ENCODE results near the gene SYF2. TPM values are rescaled to one million over a fixed set of nuclear protein-coding genes. Genes with fewer than 3 reads are reported as not detected.
A peak's percentile ranks its signal among the peaks of the same experiment; 100 is the strongest.

The SYF2 gene
- total RNA-seq, 2 donors from 2014 or later, result 61.5 to 80.6 TPM

DNA sequence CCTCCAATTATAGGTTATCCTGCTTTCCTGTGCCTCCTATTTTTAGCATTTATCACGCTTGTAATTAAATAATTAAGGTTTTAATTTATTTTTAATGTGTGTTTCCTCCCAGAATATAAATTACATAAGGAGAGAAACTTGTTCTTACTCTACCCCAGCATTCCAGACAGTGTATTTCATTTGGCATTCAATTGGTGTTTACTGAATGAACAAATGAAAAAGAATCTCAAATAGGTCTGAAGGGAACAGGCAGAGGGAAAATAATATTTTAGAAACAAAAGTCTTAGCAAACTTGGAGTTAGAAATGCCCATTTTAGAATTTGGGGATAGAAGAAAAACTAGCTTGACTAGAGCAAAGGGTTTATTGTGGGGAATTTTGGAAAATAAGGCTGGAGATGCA is 24.9 kb upstream of the SYF2 start:
- Mint-ChIP-seq H3K27ac (no peak overlapping the region), H3K4me3 (no peak overlapping the region), H3K27me3 (no peaks in the 10 kb centered on the region), H3K4me1 (peaks cover 16% of the 10 kb centered on the region), H3K36me3 (ENCODE audit: low read depth) (no peaks in the 10 kb centered on the region)
- ATAC-seq (no peak), DNase-seq (no peak)
- no peaks in the 10 kb centered on the region for H3K9me3 ChIP-seq (ENCODE audit: control insufficient read depth, low read length, poor library complexity, severe bottlenecking)

DNA sequence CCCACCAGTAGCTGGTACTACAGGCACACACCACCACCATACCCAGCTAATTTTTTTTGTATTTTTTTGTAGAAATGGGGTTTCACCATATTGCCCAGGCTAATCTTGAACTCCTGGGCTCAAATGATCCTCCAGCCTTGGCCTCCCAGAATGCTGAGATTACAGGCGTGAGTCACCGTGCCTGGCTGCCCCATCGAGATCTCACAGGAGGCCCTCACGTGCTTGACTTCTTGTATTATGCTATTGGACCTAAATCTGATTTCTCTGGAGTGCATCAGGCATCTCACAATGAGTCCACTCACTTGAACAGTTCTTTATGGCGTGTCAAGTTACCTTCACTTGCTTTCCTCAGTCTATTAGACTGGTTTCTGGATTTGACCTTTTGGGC is 24.3 kb upstream of the SYF2 start:
- H3K27me3 Mint-ChIP-seq, result no peaks in the 10 kb centered on the region
- DNase-seq (no peak), ATAC-seq (no peak)
- peaks cover 16% of the 10 kb centered on the region for H3K4me1 Mint-ChIP-seq
- H3K4me3 Mint-ChIP-seq, result no peak overlapping the region
- no peaks in the 10 kb centered on the region for H3K9me3 ChIP-seq (ENCODE audit: control insufficient read depth, low read length, poor library complexity, severe bottlenecking)
- no peaks in the 10 kb centered on the region for H3K36me3 Mint-ChIP-seq (ENCODE audit: low read depth)
- H3K27ac Mint-ChIP-seq, result no peak overlapping the region

DNA sequence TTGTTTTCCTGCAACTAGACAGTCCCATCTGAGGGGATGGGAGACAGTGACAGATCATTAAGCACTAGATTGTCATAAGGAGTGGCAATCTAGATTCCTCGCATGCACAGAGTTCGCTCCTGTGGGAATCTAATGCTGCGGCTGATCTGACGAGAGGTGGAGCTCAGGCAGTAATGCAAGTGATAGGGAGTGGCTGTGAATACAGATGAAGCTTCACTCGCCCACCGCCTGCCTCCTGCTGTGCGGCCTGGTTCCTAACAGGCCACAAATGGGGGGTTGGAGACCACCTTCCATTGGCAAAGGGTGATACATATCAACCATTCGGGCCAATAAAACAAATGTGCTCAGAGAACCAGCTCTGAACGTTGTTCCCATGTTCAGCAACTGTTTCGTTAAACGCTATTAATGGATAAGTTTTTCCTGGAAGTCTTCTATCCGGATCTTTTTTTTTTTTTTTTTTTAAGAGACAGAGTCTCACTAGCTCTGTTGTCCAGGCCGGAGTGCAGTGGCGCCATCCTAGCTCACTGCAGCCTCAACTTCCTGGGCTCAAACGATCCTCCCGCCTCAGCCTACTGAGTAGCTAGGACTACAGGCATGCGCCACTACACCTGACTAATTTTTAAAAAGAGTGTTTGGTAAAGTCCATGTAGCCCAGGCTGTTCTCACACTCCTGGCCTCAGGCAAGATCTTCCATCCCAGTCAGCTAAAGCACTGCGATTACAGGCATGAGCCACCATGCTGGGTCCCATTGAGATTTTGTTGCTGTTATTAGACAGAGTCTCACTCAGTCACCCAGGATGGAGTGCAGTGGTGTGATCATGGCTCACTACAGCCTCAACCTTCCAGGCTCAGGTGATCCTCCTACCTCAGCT is 23.6 kb upstream of the SYF2 start:
- Mint-ChIP-seq H3K4me1 (peaks cover 15% of the 10 kb centered on the region), H3K27me3 (no peaks in the 10 kb centered on the region), H3K36me3 (ENCODE audit: low read depth) (no peaks in the 10 kb centered on the region), H3K27ac (no peak overlapping the region), H3K4me3 (no peak overlapping the region)
- DNase-seq (no peak), ATAC-seq (no peak)
- H3K9me3 ChIP-seq (ENCODE audit: control insufficient read depth, low read length, poor library complexity, severe bottlenecking), result no peaks in the 10 kb centered on the region

DNA sequence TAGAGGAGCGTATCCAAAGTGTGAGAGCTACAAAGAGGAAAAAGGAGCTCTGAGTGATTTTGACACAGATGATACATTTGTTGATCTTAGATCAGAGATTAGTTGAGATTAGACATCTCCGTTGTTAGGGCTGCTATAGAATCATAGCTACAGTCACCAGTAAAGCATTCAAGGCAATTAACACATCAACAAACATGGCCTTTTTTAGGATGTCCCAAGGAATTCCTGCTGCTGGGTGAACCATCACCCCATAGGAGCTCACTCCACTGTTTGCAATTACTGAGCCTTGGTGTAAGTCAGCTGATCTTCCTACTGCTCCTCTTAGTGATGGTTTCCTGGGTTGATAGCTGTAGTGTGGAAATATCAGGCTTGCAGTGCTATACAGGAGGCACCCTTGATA is 21.6 kb upstream of the SYF2 start:
- no peaks in the 10 kb centered on the region for H3K9me3 ChIP-seq (ENCODE audit: control insufficient read depth, low read length, poor library complexity, severe bottlenecking)
- H3K4me1 Mint-ChIP-seq, result peaks cover 6% of the 10 kb centered on the region
- H3K36me3 Mint-ChIP-seq (ENCODE audit: low read depth), result no peaks in the 10 kb centered on the region
- H3K27me3 Mint-ChIP-seq, result no peaks in the 10 kb centered on the region
- H3K4me3 Mint-ChIP-seq, result no peak overlapping the region
- no peak overlapping the region for H3K27ac Mint-ChIP-seq
- DNase-seq, result no peak
- no peak for ATAC-seq

DNA sequence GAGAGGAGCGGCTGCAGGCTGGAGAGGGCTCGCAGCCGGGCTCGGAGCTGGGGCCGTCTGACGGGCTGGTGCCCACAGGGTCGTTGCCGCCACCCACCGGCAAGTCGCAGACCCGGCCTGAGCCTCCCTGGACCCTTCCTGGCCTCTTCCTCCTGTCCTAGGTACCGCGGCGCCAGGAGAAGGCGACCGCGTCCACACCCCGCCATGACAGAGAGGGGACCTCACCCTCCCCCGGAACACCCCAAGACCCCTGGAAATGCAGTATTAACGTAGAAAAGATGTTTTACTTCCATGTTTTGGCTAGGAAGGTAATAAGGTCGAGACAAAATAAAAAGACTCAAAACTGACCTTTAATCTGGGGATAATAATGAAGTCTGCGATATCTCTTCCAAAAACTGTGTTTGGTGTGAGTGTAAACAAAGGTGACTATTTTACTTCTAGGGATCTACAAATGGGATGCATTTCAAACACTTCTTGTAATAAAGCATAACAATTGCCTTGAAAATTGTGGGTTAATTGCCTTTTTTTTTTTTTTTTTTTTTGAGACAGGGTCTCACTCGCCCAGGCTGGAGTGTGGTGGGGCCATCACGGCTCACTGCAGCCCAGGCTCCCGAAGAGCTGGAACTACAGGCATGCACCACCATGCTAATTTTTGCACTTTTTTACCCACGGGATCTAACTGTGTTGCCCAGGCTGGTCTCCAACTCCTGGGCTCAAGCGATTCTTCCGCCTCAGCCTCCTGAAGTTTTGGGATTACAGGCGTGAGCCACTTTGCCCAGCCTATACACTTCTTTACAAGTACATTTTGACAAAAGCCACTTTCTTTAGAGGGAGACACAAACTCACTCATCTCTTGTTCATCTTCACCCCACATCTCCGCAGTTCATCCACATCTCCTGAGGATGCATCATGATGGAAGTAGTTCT is 15.8 kb upstream of the SYF2 start:
- peak overlapping the region; percentile 98 for H3K4me3 Mint-ChIP-seq
- H3K9me3 ChIP-seq (ENCODE audit: control insufficient read depth, low read length, poor library complexity, severe bottlenecking), result no peaks in the 10 kb centered on the region
- H3K27me3 Mint-ChIP-seq, result no peaks in the 10 kb centered on the region
- H3K36me3 Mint-ChIP-seq (ENCODE audit: low read depth), result peaks cover 7% of the 10 kb centered on the region
- no peak for DNase-seq
- H3K4me1 Mint-ChIP-seq, result peaks cover 34% of the 10 kb centered on the region
- H3K27ac Mint-ChIP-seq, result peak overlapping the region; percentile 99
- ATAC-seq, result peak; percentile 37

DNA sequence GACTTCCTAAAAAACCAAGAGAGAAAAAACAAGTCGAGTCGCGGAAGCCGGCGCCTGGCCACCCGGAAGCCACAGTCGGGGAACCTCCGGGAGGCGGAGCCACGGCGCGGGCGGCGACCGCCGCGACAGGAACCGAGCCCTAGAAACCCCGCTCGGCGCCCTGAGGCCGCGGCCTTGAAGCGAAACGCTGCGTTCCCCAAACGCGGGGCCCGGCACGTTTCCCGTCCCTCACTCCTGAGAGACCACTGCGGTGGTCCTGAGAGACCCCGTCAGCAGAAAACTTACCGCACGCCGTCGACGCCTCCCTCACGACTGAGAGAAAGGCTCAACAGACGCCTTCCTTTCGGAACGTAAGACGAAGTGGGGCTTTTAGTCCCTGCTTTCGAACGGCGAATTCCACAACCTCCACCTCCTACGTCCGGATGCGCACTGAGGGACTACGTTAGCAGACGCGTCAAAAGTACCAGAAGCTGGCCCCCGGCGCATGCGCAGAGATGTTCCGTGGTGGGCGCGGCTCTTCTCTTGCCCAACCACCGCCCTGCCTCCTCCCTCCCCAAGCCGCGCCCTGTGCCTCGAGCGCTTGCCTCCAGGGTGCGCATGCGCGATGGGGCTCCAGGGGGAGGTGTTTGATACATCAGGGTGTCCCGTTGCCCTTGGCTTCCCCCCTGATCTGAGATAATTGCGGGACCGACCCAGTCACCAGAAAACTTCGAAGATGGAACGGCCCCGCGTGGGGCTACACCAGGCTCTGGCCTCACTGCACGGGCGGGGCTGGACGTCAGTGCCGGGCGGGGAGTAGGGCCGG is 14.9 kb upstream of the SYF2 start, which contains the start of gene RSRP1:
RSRP1 (minus strand) TSS at position 431 of the 805 bp plus-strand sequence. CDS start 491 bp downstream, outside the sequence.
- Mint-ChIP-seq H3K27me3 (no peaks in the 10 kb centered on the region), H3K4me3 (peak within 1 kb of the TSS; percentile 98), H3K36me3 (ENCODE audit: low read depth) (peaks cover 7% of the 10 kb centered on the region), H3K27ac (peak within 1 kb of the TSS; percentile 99), H3K4me1 (peaks cover 40% of the 10 kb centered on the region)
- H3K9me3 ChIP-seq (ENCODE audit: control insufficient read depth, low read length, poor library complexity, severe bottlenecking), result no peaks in the 10 kb centered on the region
- peak; percentile 100 for DNase-seq
- ATAC-seq, result peak; percentile 84

DNA sequence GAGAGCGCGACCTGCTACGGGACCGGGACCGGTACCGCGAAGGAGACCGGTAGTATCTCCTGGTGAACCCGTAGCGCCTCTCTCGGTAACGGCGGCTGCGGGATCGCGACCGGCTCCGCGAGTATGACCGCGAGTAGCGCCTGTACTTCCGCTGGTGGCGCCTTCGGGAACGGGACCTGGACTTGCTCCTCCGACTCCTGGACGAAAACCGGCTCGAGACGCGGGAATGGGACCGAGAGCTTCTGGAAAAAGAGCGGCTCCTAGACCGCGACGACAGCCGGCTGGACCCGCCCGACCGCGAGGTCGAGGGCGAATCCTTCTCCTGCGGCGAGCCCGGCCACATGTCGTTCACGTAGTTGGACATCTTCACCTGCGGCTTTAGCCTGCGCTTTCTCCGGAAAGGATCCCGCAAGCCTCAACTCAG is 14.3 kb upstream of the SYF2 start:
- peak in 1 of 3 donors; percentile 17 for DNase-seq
- H3K4me3 Mint-ChIP-seq, result peak overlapping the region; percentile 98
- no peaks in the 10 kb centered on the region for H3K9me3 ChIP-seq (ENCODE audit: control insufficient read depth, low read length, poor library complexity, severe bottlenecking)
- peak overlapping the region; percentile 99 for H3K27ac Mint-ChIP-seq
- peaks cover 41% of the 10 kb centered on the region for H3K4me1 Mint-ChIP-seq
- H3K36me3 Mint-ChIP-seq (ENCODE audit: low read depth), result peaks cover 7% of the 10 kb centered on the region
- no peak for ATAC-seq
- no peaks in the 10 kb centered on the region for H3K27me3 Mint-ChIP-seq

DNA sequence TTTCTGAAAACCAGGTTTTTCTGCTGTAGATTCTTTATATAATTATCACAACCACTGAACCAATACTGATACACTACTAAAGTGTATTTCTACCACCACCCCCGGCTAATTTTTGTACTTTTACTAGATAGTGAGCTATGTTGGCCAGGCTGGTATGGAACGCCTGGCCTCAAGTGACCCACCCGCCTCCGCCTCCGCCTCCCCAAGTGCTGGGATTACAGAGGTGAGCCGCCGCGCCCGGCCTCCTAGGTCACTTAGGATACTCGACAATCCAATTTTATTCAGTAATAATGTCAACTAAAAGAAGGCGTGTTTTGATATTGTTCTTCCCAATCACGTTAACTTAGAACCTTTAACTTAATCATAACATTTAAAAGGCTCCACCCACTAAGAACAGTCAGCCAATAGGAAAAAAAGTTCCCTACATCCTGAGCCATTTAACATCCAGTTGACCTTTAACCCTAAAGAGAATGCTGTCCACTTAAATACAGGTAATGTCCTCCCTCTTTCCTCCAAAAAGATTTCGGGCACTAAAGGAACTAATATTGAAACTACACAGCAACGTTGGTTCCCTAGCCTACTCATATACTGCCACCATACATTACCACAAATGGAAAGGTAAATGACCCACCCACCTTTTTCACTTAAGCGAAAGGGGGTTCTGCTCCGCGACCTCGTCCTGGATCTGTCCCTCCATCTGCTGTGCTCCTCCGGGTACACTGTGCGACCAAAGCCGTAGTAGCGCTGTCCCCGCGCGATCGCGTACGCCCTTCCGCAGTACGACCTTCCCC is 13.7 kb upstream of the SYF2 start:
- H3K27ac Mint-ChIP-seq, result peak overlapping the region; percentile 99
- ATAC-seq (no peak), DNase-seq (no peak)
- peaks cover 41% of the 10 kb centered on the region for H3K4me1 Mint-ChIP-seq
- H3K27me3 Mint-ChIP-seq, result no peaks in the 10 kb centered on the region
- H3K4me3 Mint-ChIP-seq, result peak overlapping the region; percentile 98
- no peaks in the 10 kb centered on the region for H3K9me3 ChIP-seq (ENCODE audit: control insufficient read depth, low read length, poor library complexity, severe bottlenecking)
- H3K36me3 Mint-ChIP-seq (ENCODE audit: low read depth), result peaks cover 7% of the 10 kb centered on the region

DNA sequence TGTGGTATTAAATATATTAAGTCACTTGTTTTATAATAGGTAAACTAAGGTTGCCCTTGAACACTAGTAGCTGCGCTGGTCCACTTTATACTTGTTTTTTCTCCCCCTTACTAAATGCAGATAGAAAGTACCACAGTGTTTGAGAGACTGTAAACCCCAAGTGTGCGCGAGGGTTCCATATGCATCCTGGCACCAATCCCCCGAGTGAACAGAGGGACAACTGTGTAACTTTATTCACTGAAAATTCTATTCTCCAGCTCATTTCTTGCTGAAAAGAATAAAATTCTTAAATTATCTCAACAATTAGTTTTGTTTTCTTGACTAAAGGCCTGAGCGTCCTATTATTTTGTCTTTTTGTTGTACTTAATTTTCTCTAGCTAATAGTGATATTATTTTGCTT is 13.1 kb upstream of the SYF2 start:
- H3K36me3 Mint-ChIP-seq (ENCODE audit: low read depth), result peaks cover 7% of the 10 kb centered on the region
- ATAC-seq (no peak), DNase-seq (no peak)
- no peaks in the 10 kb centered on the region for H3K27me3 Mint-ChIP-seq
- H3K4me3 Mint-ChIP-seq, result peak overlapping the region; percentile 98
- H3K4me1 Mint-ChIP-seq, result peaks cover 41% of the 10 kb centered on the region
- H3K9me3 ChIP-seq (ENCODE audit: control insufficient read depth, low read length, poor library complexity, severe bottlenecking), result no peaks in the 10 kb centered on the region
- H3K27ac Mint-ChIP-seq, result peak overlapping the region; percentile 99

DNA sequence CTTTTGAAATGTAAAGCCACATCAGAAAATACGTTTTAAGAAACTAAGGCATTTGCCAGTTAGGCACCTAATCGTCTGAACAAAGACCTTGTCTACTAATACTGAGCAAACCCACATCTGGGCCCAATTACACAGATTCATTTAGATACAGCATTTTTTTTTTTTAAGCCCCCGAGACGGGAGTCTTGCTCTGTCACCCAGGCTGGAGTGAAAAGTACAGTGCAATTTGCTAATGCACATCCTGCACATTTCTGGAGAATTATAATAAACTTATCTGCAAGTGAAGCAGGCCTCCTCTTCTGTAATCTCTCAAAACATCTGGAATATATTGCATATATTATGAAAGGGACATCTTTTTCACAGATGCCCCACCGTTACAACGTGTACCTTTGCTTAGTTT is 11.6 kb upstream of the SYF2 start:
- no peaks in the 10 kb centered on the region for H3K27me3 Mint-ChIP-seq
- no peaks in the 10 kb centered on the region for H3K9me3 ChIP-seq (ENCODE audit: control insufficient read depth, low read length, poor library complexity, severe bottlenecking)
- H3K4me3 Mint-ChIP-seq, result peak overlapping the region; percentile 66
- H3K27ac Mint-ChIP-seq, result peak overlapping the region; percentile 86
- ATAC-seq, result no peak
- H3K36me3 Mint-ChIP-seq (ENCODE audit: low read depth), result peaks cover 7% of the 10 kb centered on the region
- H3K4me1 Mint-ChIP-seq, result peaks cover 54% of the 10 kb centered on the region
- DNase-seq, result no peak

DNA sequence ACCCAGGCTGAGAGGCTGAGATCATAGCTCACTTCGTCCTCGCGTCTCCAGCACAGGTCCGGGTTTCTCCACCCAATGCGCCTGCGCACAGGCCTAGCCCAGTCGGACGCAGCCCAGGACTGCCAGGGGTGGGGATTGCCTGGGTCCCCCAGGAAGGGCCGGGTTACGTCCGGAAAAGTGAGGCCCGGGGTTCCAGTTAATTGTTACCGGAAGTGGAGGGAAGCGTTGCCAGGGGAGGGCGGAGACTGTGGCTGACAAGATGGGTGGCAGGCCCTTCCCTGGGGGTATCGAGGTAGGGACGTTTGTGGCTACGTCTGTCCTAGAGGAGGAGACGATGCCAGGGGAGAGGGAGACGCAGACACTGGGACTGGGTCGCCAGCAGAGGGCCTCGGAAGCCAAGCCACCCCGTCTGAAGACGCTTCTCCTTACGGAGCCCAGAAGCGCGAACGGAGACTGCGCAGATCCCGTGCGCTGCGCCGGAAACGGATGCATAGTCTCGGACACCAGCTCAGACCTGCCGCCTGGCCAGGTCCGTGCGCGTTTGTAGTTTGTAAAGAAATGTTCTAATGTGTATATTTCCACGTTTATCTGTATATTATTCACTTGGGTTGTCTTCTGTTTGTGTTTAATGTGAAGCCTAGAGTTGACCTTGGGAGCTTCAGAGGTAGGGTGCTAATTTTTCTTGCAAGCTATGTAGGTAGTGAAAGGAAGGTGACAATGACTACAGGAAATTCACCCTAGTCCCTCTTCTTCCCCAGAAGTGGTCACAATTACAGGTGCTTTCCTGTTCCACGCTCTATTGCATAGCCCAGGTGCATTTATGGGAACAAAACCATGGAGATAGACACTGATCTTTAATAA is 7.6 kb upstream of the SYF2 start:
- Mint-ChIP-seq H3K4me1 (peaks cover 34% of the 10 kb centered on the region), H3K27ac (peak overlapping the region; percentile 96), H3K36me3 (ENCODE audit: low read depth) (no peaks in the 10 kb centered on the region), H3K4me3 (peak overlapping the region; percentile 92), H3K27me3 (no peaks in the 10 kb centered on the region)
- DNase-seq, result peak; percentile 71 to 78 (median 74)
- no peaks in the 10 kb centered on the region for H3K9me3 ChIP-seq (ENCODE audit: control insufficient read depth, low read length, poor library complexity, severe bottlenecking)
- ATAC-seq, result peak; percentile 84

All from T-helper 17 cell (primary cell).